ENCODE results near the gene SEPTIN7.

Gene SEPTIN7

DNA sequence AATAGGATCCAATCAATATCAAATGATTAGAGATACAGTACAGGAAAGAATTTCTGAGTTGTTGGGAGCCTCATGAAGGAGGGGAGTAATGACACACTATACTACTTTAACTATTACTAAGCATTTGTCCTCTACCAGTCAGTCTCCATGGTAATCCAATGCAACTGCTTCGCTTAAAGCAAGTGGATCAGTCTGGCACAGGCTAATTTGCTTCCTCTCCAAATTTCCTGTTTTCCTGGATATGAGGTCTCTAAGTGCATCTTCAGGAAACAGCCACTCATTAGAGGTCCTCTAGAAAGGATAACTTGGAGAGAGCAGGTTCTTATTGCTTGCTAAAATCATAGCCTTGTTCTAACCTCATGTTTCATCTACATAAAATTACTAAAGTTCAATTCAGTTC lies 8.4 kb upstream of the SEPTIN7 start:
- ATAC-seq (ENCODE audit: insufficient read depth, low read depth) (no peak), DNase-seq (no peak)
- no peaks in the 10 kb centered on the region for H3K27me3 ChIP-seq (ENCODE audit: insufficient read depth, low read length, poor library complexity)
- TF ChIP-seq EZH2 (IDR thresholded peaks at IDR 0.05; ENCODE audit: borderline replicate concordance, low read depth, low read length, severe bottlenecking) (no peak), CTCF (IDR thresholded peaks at IDR 0.05; ENCODE audit: borderline replicate concordance, extremely low read depth, low read length, poor library complexity, severe bottlenecking) (no peak)
- no peak overlapping the region for H3K4me2 ChIP-seq (ENCODE audit: insufficient read depth, low read length)
- no peak overlapping the region for H3K27ac ChIP-seq (ENCODE audit: low read length)
- H3K4me1 ChIP-seq (ENCODE audit: insufficient read depth, low read length), result no peaks in the 10 kb centered on the region
- no peak overlapping the region for H3K4me3 ChIP-seq (ENCODE audit: low read depth in 1 of 2, low read length in 2 of 2)
- H2AFZ ChIP-seq (ENCODE audit: low read depth, low read length), result no peak overlapping the region
- no peaks in the 10 kb centered on the region for H3K36me3 ChIP-seq (ENCODE audit: insufficient read depth, low read length)
- no peaks in the 10 kb centered on the region for H3K9me3 ChIP-seq (ENCODE audit: insufficient read depth, low read length, severe bottlenecking)
- H4K20me1 ChIP-seq (ENCODE audit: insufficient read depth, low read length), result no peaks in the 10 kb centered on the region
- no peak overlapping the region for H3K9ac ChIP-seq (ENCODE audit: low read depth, low read length)
- 0 out of 2 replicates have a peak, but pooled peaks cover 2% of the 10 kb centered on the region for H3K79me2 ChIP-seq (ENCODE audit: insufficient read depth, low read length)

DNA sequence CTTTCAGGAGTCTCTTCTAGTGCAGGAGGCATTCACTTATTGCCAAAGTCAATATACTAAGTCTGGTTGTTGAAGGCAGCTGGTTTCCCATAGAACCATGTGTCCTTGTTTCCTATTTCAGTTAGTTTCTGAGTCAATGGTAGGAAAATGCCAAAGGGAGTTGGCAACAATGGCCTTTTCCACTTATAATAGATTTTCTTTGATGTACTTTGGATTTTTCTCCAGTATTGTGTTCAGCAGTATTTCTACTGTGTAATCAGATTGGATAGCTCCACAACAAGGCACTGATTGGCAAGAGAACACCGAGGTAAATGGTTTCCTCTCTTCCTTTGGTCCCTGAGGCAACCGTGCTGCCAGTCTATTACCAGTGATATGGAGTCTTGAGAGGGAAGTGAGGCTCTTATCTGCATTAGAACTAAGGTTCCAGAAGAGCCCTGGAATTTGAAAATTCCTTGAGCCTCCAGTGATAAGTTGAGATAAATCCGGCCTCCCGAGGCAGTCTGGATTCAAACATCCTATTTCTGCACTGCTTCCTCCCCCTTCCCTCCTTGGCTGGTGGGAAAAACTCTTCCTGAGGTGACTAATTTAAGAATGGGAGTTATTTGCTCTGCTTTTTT lies 7.9 kb upstream of the SEPTIN7 start:
- H3K4me3 ChIP-seq (ENCODE audit: low read depth in 1 of 2, low read length in 2 of 2), result no peak overlapping the region
- no peak overlapping the region for H3K9ac ChIP-seq (ENCODE audit: low read depth, low read length)
- no peak overlapping the region for H3K27ac ChIP-seq (ENCODE audit: low read length)
- ATAC-seq (ENCODE audit: insufficient read depth, low read depth) (no peak), DNase-seq (no peak)
- no peaks in the 10 kb centered on the region for H3K9me3 ChIP-seq (ENCODE audit: insufficient read depth, low read length, severe bottlenecking)
- H3K36me3 ChIP-seq (ENCODE audit: insufficient read depth, low read length), result no peaks in the 10 kb centered on the region
- H3K4me2 ChIP-seq (ENCODE audit: insufficient read depth, low read length), result no peak overlapping the region
- no peaks in the 10 kb centered on the region for H4K20me1 ChIP-seq (ENCODE audit: insufficient read depth, low read length)
- TF ChIP-seq EZH2 (IDR thresholded peaks at IDR 0.05; ENCODE audit: borderline replicate concordance, low read depth, low read length, severe bottlenecking), result no peak
- H3K79me2 ChIP-seq (ENCODE audit: insufficient read depth, low read length), result peaks cover 5% of the 10 kb centered on the region; the same call in 1 of the 2 replicates
- H3K27me3 ChIP-seq (ENCODE audit: insufficient read depth, low read length, poor library complexity), result no peaks in the 10 kb centered on the region
- H2AFZ ChIP-seq (ENCODE audit: low read depth, low read length), result no peak overlapping the region
- no peaks in the 10 kb centered on the region for H3K4me1 ChIP-seq (ENCODE audit: insufficient read depth, low read length)

DNA sequence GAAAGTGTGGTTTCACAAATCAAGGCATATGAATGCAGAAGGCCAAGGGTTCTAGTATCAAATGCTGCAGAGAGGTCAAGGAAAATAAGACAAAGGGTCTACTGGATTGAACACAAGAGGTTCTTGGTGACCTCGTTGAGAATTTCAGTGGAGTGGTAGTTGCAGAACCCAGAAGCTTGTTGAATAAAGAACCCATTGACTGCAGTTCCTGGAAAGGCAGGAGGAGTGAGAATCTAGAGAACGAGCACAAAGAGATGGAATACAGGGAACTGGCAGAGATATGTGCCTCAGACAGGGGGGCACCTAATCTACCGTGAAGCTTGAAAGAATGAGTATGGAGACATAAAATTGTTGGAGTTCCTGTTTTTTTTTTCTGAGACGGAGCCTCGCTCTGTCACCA lies 3.5 kb upstream of the SEPTIN7 start:
- no peak overlapping the region for H2AFZ ChIP-seq (ENCODE audit: low read depth, low read length)
- TF ChIP-seq CTCF (IDR thresholded peaks at IDR 0.05; ENCODE audit: borderline replicate concordance, extremely low read depth, low read length, poor library complexity, severe bottlenecking), result no peak
- no peak for TF ChIP-seq EZH2 (IDR thresholded peaks at IDR 0.05; ENCODE audit: borderline replicate concordance, low read depth, low read length, severe bottlenecking)
- no peak overlapping the region for H3K4me2 ChIP-seq (ENCODE audit: insufficient read depth, low read length)
- no peak overlapping the region for H3K9ac ChIP-seq (ENCODE audit: low read depth, low read length)
- H3K36me3 ChIP-seq (ENCODE audit: insufficient read depth, low read length), result no peaks in the 10 kb centered on the region; the same call in 1 of the 2 replicates
- H4K20me1 ChIP-seq (ENCODE audit: insufficient read depth, low read length), result peaks cover 2% of the 10 kb centered on the region; the same call in 1 of the 2 replicates
- H3K9me3 ChIP-seq (ENCODE audit: insufficient read depth, low read length, severe bottlenecking), result no peaks in the 10 kb centered on the region
- H3K4me3 ChIP-seq (ENCODE audit: low read depth in 1 of 2, low read length in 2 of 2), result no peak overlapping the region
- DNase-seq (no peak), ATAC-seq (ENCODE audit: insufficient read depth, low read depth) (no peak)
- H3K27me3 ChIP-seq (ENCODE audit: insufficient read depth, low read length, poor library complexity), result no peaks in the 10 kb centered on the region
- H3K27ac ChIP-seq (ENCODE audit: low read length), result no peak overlapping the region
- H3K79me2 ChIP-seq (ENCODE audit: insufficient read depth, low read length), result peaks cover 41% of the 10 kb centered on the region
- peaks cover 17% of the 10 kb centered on the region for H3K4me1 ChIP-seq (ENCODE audit: insufficient read depth, low read length)

DNA sequence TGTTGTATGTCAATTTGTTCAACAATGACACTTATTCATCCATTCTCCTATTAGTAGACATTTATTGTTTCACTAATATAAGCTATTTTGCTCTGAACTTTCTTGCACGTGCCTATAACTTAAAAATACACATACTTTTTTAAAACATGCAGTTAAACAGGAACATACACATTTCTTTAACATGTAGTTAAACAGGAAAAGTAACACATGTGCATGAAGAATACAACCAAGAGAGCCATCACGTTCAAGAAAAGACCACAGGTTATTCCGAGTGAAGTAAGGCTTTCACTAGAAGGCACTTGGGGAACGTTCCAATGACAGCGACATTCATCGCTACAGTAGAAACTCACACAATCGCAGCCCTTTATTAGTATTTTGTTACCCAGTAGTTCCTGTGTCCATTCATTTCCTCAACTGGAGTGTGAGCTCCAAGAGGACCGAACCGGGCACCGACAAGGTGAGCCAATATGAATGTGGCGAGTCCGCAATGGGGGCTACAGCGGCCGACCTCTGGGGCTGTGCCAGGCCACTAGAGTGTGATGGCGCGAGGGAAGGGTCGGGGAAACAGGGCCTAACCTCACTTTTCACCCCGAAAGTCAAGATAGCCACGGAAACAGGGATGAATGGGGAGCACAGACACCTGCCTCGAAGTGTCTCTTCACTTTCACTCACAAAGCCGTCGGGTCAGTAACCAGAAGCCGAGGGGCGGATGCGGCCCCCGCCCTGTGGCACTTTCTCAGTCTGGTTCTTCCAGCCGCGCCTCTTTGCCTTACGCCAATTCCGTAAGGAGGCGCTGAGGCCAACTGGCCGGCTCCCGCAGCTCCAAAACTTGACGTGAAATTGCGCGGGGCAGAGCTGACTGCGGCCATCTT lies 775 bp upstream of the SEPTIN7 start:
- DNase-seq (peak; percentile 88), ATAC-seq (ENCODE audit: insufficient read depth, low read depth) (peak; percentile 56)
- peaks cover 44% of the 10 kb centered on the region for H3K4me1 ChIP-seq (ENCODE audit: insufficient read depth, low read length)
- peak overlapping the region; percentile 99 for H3K27ac ChIP-seq (ENCODE audit: low read length)
- peaks cover 7% of the 10 kb centered on the region; the same call in 1 of the 2 replicates for H3K36me3 ChIP-seq (ENCODE audit: insufficient read depth, low read length)
- TF ChIP-seq CTCF (IDR thresholded peaks at IDR 0.05; ENCODE audit: borderline replicate concordance, extremely low read depth, low read length, poor library complexity, severe bottlenecking) (no peak), EZH2 (IDR thresholded peaks at IDR 0.05; ENCODE audit: borderline replicate concordance, low read depth, low read length, severe bottlenecking) (no peak)
- H3K4me3 ChIP-seq (ENCODE audit: low read depth in 1 of 2, low read length in 2 of 2), result peak overlapping the region; percentile 65 to 89
- peaks cover 29% of the 10 kb centered on the region for H4K20me1 ChIP-seq (ENCODE audit: insufficient read depth, low read length)
- peak overlapping the region; percentile 97 for H3K9ac ChIP-seq (ENCODE audit: low read depth, low read length)
- peak overlapping the region; percentile 76 for H3K4me2 ChIP-seq (ENCODE audit: insufficient read depth, low read length)
- H3K27me3 ChIP-seq (ENCODE audit: insufficient read depth, low read length, poor library complexity), result no peaks in the 10 kb centered on the region
- H3K79me2 ChIP-seq (ENCODE audit: insufficient read depth, low read length), result peaks cover 69% of the 10 kb centered on the region
- peak overlapping the region; percentile 96 for H2AFZ ChIP-seq (ENCODE audit: low read depth, low read length)
- no peaks in the 10 kb centered on the region for H3K9me3 ChIP-seq (ENCODE audit: insufficient read depth, low read length, severe bottlenecking)
